ENCODE results near the gene INSR.
"Not testable (repeated sequence)": the region's sequence is repeated elsewhere in the genome, so short reads cannot be mapped to it uniquely, and the experiment has no call there.

INSR gene

GRCh38 chr19:7224209-7224686 lies 70.0 kb downstream of the INSR start:
- DNase-seq (ENCODE audit: low spot score), result no peak

- no peak for DNase-seq (ENCODE audit: low spot score)
Observed at GRCh38 chr19:7223429-7223828, 70.8 kb downstream of the INSR start.

- DNase-seq (ENCODE audit: low spot score), result no peak
Observed at GRCh38 chr19:7219056-7219455, 75.2 kb downstream of the INSR start.

GRCh38 chr19:7217861-7218260 lies 76.4 kb downstream of the INSR start:
- DNase-seq (ENCODE audit: low spot score), result no peak

- DNase-seq (ENCODE audit: low spot score), result no peak
Observed at GRCh38 chr19:7216373-7216902, 77.8 kb downstream of the INSR start.

GRCh38 chr19:7215176-7215575 lies 79.0 kb downstream of the INSR start:
- DNase-seq (ENCODE audit: low spot score), result no peak

GRCh38 chr19:7214324-7215089 lies 79.7 kb downstream of the INSR start:
- no peak for DNase-seq (ENCODE audit: low spot score)

GRCh38 chr19:7213628-7214323 lies 80.4 kb downstream of the INSR start:
- DNase-seq (ENCODE audit: low spot score), result no peak

GRCh38 chr19:7211191-7211951 lies 82.8 kb downstream of the INSR start:
- DNase-seq (ENCODE audit: low spot score), result no peak

GRCh38 chr19:7210359-7210758 lies 83.9 kb downstream of the INSR start:
- no peak for DNase-seq (ENCODE audit: low spot score)

- not testable (repeated sequence) for DNase-seq (ENCODE audit: low spot score)
Observed at GRCh38 chr19:7209597-7210325, 84.5 kb downstream of the INSR start.

GRCh38 chr19:7209036-7209435 lies 85.2 kb downstream of the INSR start:
- not testable (repeated sequence) for DNase-seq (ENCODE audit: low spot score)

- no peak for DNase-seq (ENCODE audit: low spot score)
Observed at GRCh38 chr19:7203332-7203731, 90.9 kb downstream of the INSR start.

- no peak for DNase-seq (ENCODE audit: low spot score)
Observed at GRCh38 chr19:7202888-7203287, 91.3 kb downstream of the INSR start.

GRCh38 chr19:7200736-7201135 lies 93.5 kb downstream of the INSR start:
- DNase-seq (ENCODE audit: low spot score), result no peak

GRCh38 chr19:7199613-7200533 lies 94.3 kb downstream of the INSR start:
- peak; percentile 50 for DNase-seq (ENCODE audit: low spot score)

- peak; percentile 93 for DNase-seq (ENCODE audit: low spot score)
Observed at GRCh38 chr19:7197760-7198696, 96.2 kb downstream of the INSR start.

GRCh38 chr19:7197119-7197759 lies 97.0 kb downstream of the INSR start:
- DNase-seq (ENCODE audit: low spot score), result peak; percentile 97

GRCh38 chr19:7196763-7197118 lies 97.5 kb downstream of the INSR start:
- no peak for DNase-seq (ENCODE audit: low spot score)
